Transverse colon (tissue), 4 donors: ENCODE measurements around the gene DCLRE1B. TPM values are rescaled to one million over a fixed set of nuclear protein-coding genes. Genes with fewer than 3 reads are reported as not detected.
A peak's percentile ranks its signal among the peaks of the same experiment; 100 is the strongest.

ENCODE experiments used
- DNase-seq: peaks from one replicate; pipeline ENCODE4 v3.0.0-alpha.2; 2019
- H3K27ac ChIP-seq, 4 donors: fragments of 200-600 bp; sonication (generic); 2 replicates each; pipeline ENCODE4 v1.5.1; 2016 to 2018; ENCODE audit warnings: inconsistent platforms in 4 of 4
- H3K27me3 ChIP-seq: fragments of 200-600 bp; sonication (generic); 2 replicates; pipeline ENCODE4 v1.5.1; 2017; ENCODE audit warnings: inconsistent platforms
- H3K36me3 ChIP-seq, 4 donors: fragments of 200-600 bp; sonication (generic); 2 replicates each; pipeline ENCODE4 v1.5.1; 2017 to 2019; ENCODE audit warnings: inconsistent platforms in 4 of 4
- H3K4me1 ChIP-seq, 4 donors: fragments of 200-600 bp; sonication (generic); 2 replicates each; pipeline ENCODE4 v1.5.1; 2017 to 2020; ENCODE audit warnings: inconsistent platforms in 4 of 4
- H3K4me3 ChIP-seq, 4 donors: fragments of 200-600 bp; sonication (generic); 1 replicate in 1 of 4; 2 replicates in 3 of 4; pipeline versions ENCODE4 v1.5.1 to v1.6.1; 2017 to 2019; ENCODE audit warnings: inconsistent platforms in 4 of 4
- H3K9me3 ChIP-seq, 2 donors: fragments of 200-600 bp; sonication (generic); 2 replicates each; pipeline ENCODE4 v1.5.1; 2017 to 2019; ENCODE audit warnings: inconsistent platforms in 2 of 2
- EP300 ChIP-seq: sonication (generic); formaldehyde crosslinking; IDR thresholded peaks from one replicate; pipeline ENCODE4 v1.6.1; 2017; ENCODE audit warnings: antibody characterized with exemption, low read depth
- POLR2A ChIP-seq: fragments of 450-650 bp; IDR thresholded peaks from one replicate; pipeline ENCODE4 v1.6.1; 2016; ENCODE audit warnings: antibody characterized with exemption, mild to moderate bottlenecking, moderate library complexity
- POLR2AphosphoS5 ChIP-seq, 3 donors: sonication (generic); formaldehyde crosslinking; IDR thresholded peaks; one replicate each; pipeline ENCODE4 v1.6.1; 2016; ENCODE audit warnings: antibody characterized with exemption in 3 of 3
- WGBS, 2 donors: methylation state at CpG; one replicate each; pipeline ENCODE4 v1.1.5; 2018; ENCODE audit warnings: low coverage in 1 of 2; 5-methylcytosine and 5-hydroxymethylcytosine counted together
- in situ Hi-C, 4 donors: fragments of 200-750 bp; cut with MboI; loops; one replicate each; pipeline versions ENCODE4 v1.15.0 to v1.15.1; 2017; ENCODE audit warnings: low sequenced_read_pairs in 3 of 4, low pct_ligation_motif_present in 1 of 4, low pct_unique_long_range_greater_than_20kb in 1 of 4
- intact Hi-C: fragments of 100-400 bp; cut with DNase I; formaldehyde crosslinking; loops from one replicate; pipeline ENCODE4 v1.15.1; 2023; ENCODE audit warnings: low total_unique reads
- total RNA-seq, 4 donors: library from RNA; depleted of rRNA; stranded (reverse); fragments of >200 nt; gene quantifications; one replicate each; pipeline ENCODE4 v1.1.0, GENCODE V29; 2016
- TF ChIP-seq, protein P1 (sequence below), 5 experiments: fragments of 200-600 bp in 3 of 5; fragments of 450-650 bp in 2 of 5; sonication (generic) in 3 of 5; IDR thresholded peaks; 1 replicate in 2 of 5; 2 replicates in 3 of 5; pipeline ENCODE4 v1.5.1; 2016 to 2017; ENCODE audit warnings: antibody characterized with exemption in 5 of 5, inconsistent platforms in 3 of 5, mild to moderate bottlenecking in 2 of 5, moderate library complexity in 1 of 5

DCLRE1B gene
- total RNA-seq, 4 donors from 2014 or later = 2.4 to 6.2 (median 2.9) TPM; not detected in 1

DNA sequence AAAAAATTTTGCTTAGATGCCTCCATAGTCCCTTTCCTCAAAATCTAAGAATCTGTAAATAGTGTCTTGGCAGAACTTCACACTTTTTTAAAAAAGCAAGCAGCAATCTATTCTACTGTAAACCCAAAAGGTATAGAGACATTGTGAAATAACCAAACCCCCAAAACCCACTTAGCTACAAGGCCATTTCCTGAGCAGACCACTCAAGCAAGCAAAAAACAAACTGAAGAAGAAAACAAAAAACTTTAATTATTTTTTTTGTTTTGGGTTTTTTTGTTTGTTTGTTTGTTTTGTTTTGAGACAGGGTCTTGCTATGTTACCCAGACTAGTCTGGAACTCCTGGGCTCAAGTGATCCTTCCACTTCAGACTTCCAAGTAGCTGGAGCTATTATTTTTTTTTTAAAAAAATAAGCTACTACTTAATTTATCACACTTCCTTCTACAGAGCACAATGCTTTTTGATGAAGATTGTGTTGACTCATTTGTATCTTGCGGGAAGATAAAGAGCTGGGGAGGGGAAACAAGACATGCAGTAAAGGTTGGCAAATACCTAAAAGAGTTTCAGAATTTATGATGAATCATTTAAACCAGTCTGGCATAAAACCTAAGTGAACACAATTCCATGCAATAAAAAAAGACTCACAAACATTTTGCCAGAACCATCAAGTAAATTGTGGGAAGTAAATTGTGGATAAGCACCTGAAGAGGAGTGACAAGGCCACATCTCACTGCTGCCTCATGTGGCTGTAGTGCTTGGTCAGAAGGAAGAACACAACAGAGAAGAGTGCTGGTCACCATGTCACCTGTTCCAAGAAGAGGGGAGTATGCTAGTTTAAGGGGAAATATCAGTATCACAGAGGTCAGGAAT is 30.9 kb upstream of the DCLRE1B start:
- no peaks in the 10 kb centered on the region for H3K36me3 ChIP-seq
- peaks cover 0 to 28% (median 5%) of the 10 kb centered on the region in 4 donors for H3K4me1 ChIP-seq
- H3K4me3 ChIP-seq = no peak overlapping the region
- no peaks in the 10 kb centered on the region for H3K27me3 ChIP-seq
- H3K9me3 ChIP-seq = no peaks in the 10 kb centered on the region
- intact Hi-C loops (no loop called here), in situ Hi-C loops (no loop called here)
- H3K27ac ChIP-seq = peak overlapping the region; percentile 23 to 50 (median 32)
- DNase-seq = peak; percentile 49
- 25 to 45% methylated on average over 1 of the region's 1 CpG for WGBS, 2 donors
- TF ChIP-seq, protein P1, sequence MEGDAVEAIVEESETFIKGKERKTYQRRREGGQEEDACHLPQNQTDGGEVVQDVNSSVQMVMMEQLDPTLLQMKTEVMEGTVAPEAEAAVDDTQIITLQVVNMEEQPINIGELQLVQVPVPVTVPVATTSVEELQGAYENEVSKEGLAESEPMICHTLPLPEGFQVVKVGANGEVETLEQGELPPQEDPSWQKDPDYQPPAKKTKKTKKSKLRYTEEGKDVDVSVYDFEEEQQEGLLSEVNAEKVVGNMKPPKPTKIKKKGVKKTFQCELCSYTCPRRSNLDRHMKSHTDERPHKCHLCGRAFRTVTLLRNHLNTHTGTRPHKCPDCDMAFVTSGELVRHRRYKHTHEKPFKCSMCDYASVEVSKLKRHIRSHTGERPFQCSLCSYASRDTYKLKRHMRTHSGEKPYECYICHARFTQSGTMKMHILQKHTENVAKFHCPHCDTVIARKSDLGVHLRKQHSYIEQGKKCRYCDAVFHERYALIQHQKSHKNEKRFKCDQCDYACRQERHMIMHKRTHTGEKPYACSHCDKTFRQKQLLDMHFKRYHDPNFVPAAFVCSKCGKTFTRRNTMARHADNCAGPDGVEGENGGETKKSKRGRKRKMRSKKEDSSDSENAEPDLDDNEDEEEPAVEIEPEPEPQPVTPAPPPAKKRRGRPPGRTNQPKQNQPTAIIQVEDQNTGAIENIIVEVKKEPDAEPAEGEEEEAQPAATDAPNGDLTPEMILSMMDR (IDR thresholded peaks at IDR 0.05) = peak; percentile 18 to 51 (median 35)
- TF ChIP-seq EP300 = no peak

DNA sequence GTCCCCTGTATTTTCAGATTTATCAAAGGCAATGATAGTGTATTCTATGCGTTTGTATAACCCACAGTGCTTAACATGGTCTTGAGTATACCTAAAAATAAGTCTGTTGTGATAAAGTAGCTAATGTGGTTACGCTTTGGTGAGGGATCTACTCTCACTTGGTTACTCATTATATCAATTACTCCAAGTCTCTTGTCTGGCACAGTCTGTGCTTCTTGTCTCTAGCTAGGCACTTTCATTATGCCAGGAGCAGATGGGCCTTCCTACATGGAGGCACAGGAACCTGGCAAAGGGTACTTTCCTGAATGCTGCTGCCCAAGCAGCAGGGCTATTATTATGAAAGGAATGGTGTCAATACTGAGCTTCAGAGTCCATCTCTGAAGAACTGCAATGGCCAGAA is 29.4 kb upstream of the DCLRE1B start:
- H3K36me3 ChIP-seq = no peaks in the 10 kb centered on the region
- peaks cover 0 to 32% (median 5%) of the 10 kb centered on the region in 4 donors for H3K4me1 ChIP-seq
- H3K27ac ChIP-seq = peak overlapping the region in 2 of 4 donors; percentile 34 to 50
- WGBS, 2 donors = 59 to 85% methylated on average over 2 of the region's 2 CpGs
- in situ Hi-C loops = no loop called here
- H3K27me3 ChIP-seq = no peaks in the 10 kb centered on the region
- no peaks in the 10 kb centered on the region for H3K9me3 ChIP-seq
- no peak for DNase-seq
- intact Hi-C loops = no loop called here
- TF ChIP-seq POLR2A (no peak), POLR2AphosphoS5 (IDR thresholded peaks at IDR 0.05) (no peak), EP300 (no peak)
- TF ChIP-seq, protein P1 (IDR thresholded peaks at IDR 0.05) = no peak
- H3K4me3 ChIP-seq = no peak overlapping the region

- H3K27me3 ChIP-seq = no peaks in the 10 kb centered on the region
- no peaks in the 10 kb centered on the region for H3K36me3 ChIP-seq
- no peaks in the 10 kb centered on the region for H3K9me3 ChIP-seq
- in situ Hi-C loops (no loop called here), intact Hi-C loops (no loop called here)
- DNase-seq = no peak
- H3K4me1 ChIP-seq = peaks cover 0 to 36% (median 5%) of the 10 kb centered on the region in 4 donors
- H3K27ac ChIP-seq = peak overlapping the region in 2 of 4 donors; percentile 34 to 44
- no peak overlapping the region for H3K4me3 ChIP-seq
- TF ChIP-seq, protein P1 (IDR thresholded peaks at IDR 0.05) = no peak
- no peak for TF ChIP-seq POLR2A
- no peak for TF ChIP-seq EP300
- TF ChIP-seq POLR2AphosphoS5 (IDR thresholded peaks at IDR 0.05) = no peak
- 57 to 71% methylated on average over 2 to 5 of the region's 5 CpGs for WGBS, 2 donors
Measured at GRCh38 chr1:113876176-113876575, 28.9 kb upstream of the DCLRE1B start.

GRCh38 chr1:113879739-113880038 is 25.4 kb upstream of the DCLRE1B start:
- H3K27me3 ChIP-seq = no peaks in the 10 kb centered on the region
- no peak overlapping the region for H3K4me3 ChIP-seq
- 83 to 100% methylated on average over 2 to 4 of the region's 4 CpGs for WGBS, 2 donors
- TF ChIP-seq, protein P1 (IDR thresholded peaks at IDR 0.05) = no peak
- TF ChIP-seq EP300 (no peak), POLR2AphosphoS5 (IDR thresholded peaks at IDR 0.05) (no peak), POLR2A (no peak)
- intact Hi-C loops (no loop called here), in situ Hi-C loops (no loop called here)
- H3K4me1 ChIP-seq = peaks cover 0 to 41% (median 2%) of the 10 kb centered on the region in 4 donors
- no peaks in the 10 kb centered on the region for H3K9me3 ChIP-seq
- H3K27ac ChIP-seq = peak overlapping the region in 1 of 4 donors; percentile 3
- no peaks in the 10 kb centered on the region for H3K36me3 ChIP-seq
- no peak for DNase-seq
